Nephron (organoid): ENCODE measurements around the gene INO80.
A peak's percentile ranks its signal among the peaks of the same experiment; 100 is the strongest.

Experiments
- H3K27ac Mint-ChIP-seq, 3 experiments: 2 replicates each; pipeline ENCODE4 v1.8.0; 2020; ENCODE audit warnings: mixed read lengths in 3 of 3, mild to moderate bottlenecking in 2 of 3, moderate library complexity in 1 of 3
- H3K27me3 Mint-ChIP-seq: 2 replicates; pipeline ENCODE4 v1.8.0; 2021; ENCODE audit warnings: low read depth, mild to moderate bottlenecking, moderate library complexity, mixed read lengths
- H3K36me3 Mint-ChIP-seq: 2 replicates; pipeline ENCODE4 v1.8.0; 2020; ENCODE audit warnings: low read depth, mixed read lengths
- H3K4me1 Mint-ChIP-seq: 2 replicates; pipeline ENCODE4 v1.8.0; 2020; ENCODE audit warnings: mixed read lengths
- H3K4me3 Mint-ChIP-seq, 3 experiments: 2 replicates each; pipeline ENCODE4 v1.8.0; 2020; ENCODE audit warnings: mild to moderate bottlenecking in 3 of 3, mixed read lengths in 3 of 3, moderate library complexity in 2 of 3
- H3K9me3 Mint-ChIP-seq: 2 replicates; pipeline ENCODE4 v1.8.0; 2020; ENCODE audit warnings: mixed read lengths
- CTCF ChIP-seq, 3 experiments: fragments of 200-600 bp; sonication (generic); IDR thresholded peaks; one replicate each; pipeline ENCODE4 v1.5.0; 2021; ENCODE audit warnings: antibody characterized with exemption in 3 of 3; ENCODE audit not compliant: unreplicated experiment in 3 of 3

Gene INO80

GRCh38 chr15:41122849-41123248, 6.8 kb upstream of the INO80 start:
- Mint-ChIP-seq H3K4me3 (no peak overlapping the region), H3K4me1 (no peaks in the 10 kb centered on the region), H3K27me3 (no peaks in the 10 kb centered on the region), H3K36me3 (no peaks in the 10 kb centered on the region), H3K27ac (no peak overlapping the region), H3K9me3 (no peaks in the 10 kb centered on the region)
- TF ChIP-seq CTCF (IDR thresholded peaks at IDR 0.05; ENCODE audit: unreplicated experiment in 3 of 3): no peak

DNA sequence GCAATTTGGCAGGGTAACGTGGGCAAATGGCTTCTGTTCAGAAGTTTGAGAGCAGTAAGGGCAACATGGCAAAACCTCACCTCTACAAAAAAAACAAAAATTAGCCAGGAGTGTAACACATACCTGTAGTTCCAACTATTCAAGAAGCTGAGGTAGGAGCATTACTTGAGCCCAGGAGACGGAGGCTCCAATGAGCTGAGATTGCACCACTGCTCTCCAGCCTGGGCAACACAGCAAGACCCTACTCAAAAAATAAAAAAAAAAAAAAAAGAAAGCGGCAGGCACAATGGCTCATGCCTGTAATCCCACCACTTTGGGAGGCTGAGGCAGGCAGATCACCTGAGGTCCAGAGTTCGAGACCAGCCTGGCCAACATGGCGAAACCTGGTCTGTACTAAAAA, 5.9 kb upstream of the INO80 start:
- TF ChIP-seq CTCF (IDR thresholded peaks at IDR 0.05; ENCODE audit: unreplicated experiment in 3 of 3): no peak
- no peak overlapping the region for H3K27ac Mint-ChIP-seq
- no peak overlapping the region for H3K4me3 Mint-ChIP-seq
- H3K4me1 Mint-ChIP-seq: no peaks in the 10 kb centered on the region
- H3K27me3 Mint-ChIP-seq: no peaks in the 10 kb centered on the region
- no peaks in the 10 kb centered on the region for H3K9me3 Mint-ChIP-seq
- H3K36me3 Mint-ChIP-seq: no peaks in the 10 kb centered on the region

GRCh38 chr15:41116962-41117252, 827 bp upstream of the INO80 start:
- TF ChIP-seq CTCF (IDR thresholded peaks at IDR 0.05; ENCODE audit: unreplicated experiment in 3 of 3): no peak
- Mint-ChIP-seq H3K36me3 (peaks cover 6% of the 10 kb centered on the region), H3K4me1 (peaks cover 21% of the 10 kb centered on the region), H3K4me3 (peak overlapping the region; percentile 89 to 100 (median 93)), H3K27me3 (no peaks in the 10 kb centered on the region), H3K9me3 (no peaks in the 10 kb centered on the region), H3K27ac (peak overlapping the region; percentile 97 to 99 (median 98))

DNA sequence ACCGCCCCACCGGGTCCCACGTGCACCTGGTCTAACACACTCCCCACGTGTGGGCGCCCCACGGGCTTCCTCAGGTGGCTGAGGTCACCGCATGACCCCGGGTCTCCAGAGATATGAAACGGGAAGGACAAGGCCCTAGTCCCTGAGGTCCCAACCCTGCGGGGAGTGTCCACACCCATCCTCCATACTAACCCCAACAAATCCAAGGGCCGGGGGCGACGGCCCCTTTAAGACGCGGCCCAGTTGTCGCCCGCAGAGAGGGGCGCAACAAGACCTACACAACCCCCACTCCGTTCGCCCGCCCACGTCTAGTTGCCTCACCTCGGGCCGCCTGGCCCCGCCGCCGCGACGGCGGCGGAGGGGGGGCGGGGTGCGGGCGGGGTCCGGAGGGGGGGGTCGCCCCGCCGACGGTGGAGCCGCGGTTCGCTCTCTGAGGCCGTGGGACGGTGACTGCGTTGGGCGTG, 396 bp downstream of the INO80 start:
- no peak for TF ChIP-seq CTCF (IDR thresholded peaks at IDR 0.05; ENCODE audit: unreplicated experiment in 3 of 3)
- Mint-ChIP-seq H3K27ac (peak overlapping the region; percentile 97 to 99 (median 98)), H3K36me3 (peaks cover 6% of the 10 kb centered on the region), H3K9me3 (no peaks in the 10 kb centered on the region), H3K4me3 (peak overlapping the region; percentile 89 to 100 (median 96)), H3K27me3 (no peaks in the 10 kb centered on the region), H3K4me1 (peaks cover 21% of the 10 kb centered on the region)

DNA sequence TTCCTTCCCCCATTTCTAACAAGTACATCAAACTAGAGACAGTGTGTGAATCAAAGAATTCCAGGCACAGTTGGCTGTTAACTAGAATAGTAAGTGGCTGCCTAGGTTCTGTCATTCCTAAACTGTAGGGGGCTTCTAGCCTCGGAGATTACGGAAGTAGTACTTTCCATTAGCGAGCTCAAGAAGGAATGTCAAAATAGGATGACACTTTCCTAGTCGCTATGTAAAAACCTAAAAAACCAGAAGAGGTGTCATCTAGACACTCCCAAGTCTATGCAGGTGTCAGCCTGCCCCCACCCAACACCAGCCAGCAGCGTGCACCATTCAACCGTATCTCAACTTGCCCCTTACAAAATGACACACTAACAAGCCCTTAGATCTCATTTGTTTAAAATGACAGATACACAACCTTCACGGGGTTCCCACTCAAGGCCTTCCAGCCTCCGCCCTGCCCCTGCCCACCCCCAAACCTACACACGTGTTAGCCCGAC, 874 bp downstream of the INO80 start:
- peak overlapping the region; percentile 89 to 100 (median 96) for H3K4me3 Mint-ChIP-seq
- no peaks in the 10 kb centered on the region for H3K9me3 Mint-ChIP-seq
- peaks cover 21% of the 10 kb centered on the region for H3K4me1 Mint-ChIP-seq
- H3K27me3 Mint-ChIP-seq: no peaks in the 10 kb centered on the region
- peak; percentile 14 to 45 (median 32) for TF ChIP-seq CTCF (IDR thresholded peaks at IDR 0.05; ENCODE audit: unreplicated experiment in 3 of 3)
- H3K27ac Mint-ChIP-seq: peak overlapping the region; percentile 97 to 99 (median 98)
- H3K36me3 Mint-ChIP-seq: peaks cover 6% of the 10 kb centered on the region

- Mint-ChIP-seq H3K4me1 (no peaks in the 10 kb centered on the region), H3K9me3 (no peaks in the 10 kb centered on the region), H3K27me3 (no peaks in the 10 kb centered on the region), H3K4me3 (no peak overlapping the region), H3K27ac (no peak overlapping the region), H3K36me3 (peaks cover 24% of the 10 kb centered on the region)
- TF ChIP-seq CTCF (IDR thresholded peaks at IDR 0.05; ENCODE audit: unreplicated experiment in 3 of 3): no peak
Observed at GRCh38 chr15:41106947-41107346, 9.1 kb downstream of the INO80 start.
